KBM-7 (cell line): Measurements from ENCODE around the gene NECAB2.

Source experiments
- DNase-seq: peaks from one replicate; pipeline ENCODE4 v3.0.0-alpha.2; 2015
- in situ Hi-C: fragments of 300-500 bp; cut with MboI; formaldehyde crosslinking; loops from 2 replicates; pipeline ENCODE4 v1.14.3; 2020; ENCODE audit warnings: low sequenced_read_pairs, low pct_unique_long_range_greater_than_20kb, mixed read lengths

The NECAB2 gene

GRCh38 chr16:84001726-84002125 lies 33.7 kb downstream of the NECAB2 start:
- in situ Hi-C loops = no loop called here

GRCh38 chr16:84003038-84003437 lies 35.0 kb downstream of the NECAB2 start:
- no peak for DNase-seq
- in situ Hi-C loops = no loop called here

More at GRCh38 chr16:84001726-84002125, 33.7 kb downstream of the NECAB2 start:
- DNase-seq = no peak

GRCh38 chr16:84004442-84004841 lies 36.4 kb downstream of the NECAB2 start:
- in situ Hi-C loops = no loop called here
- no peak for DNase-seq

- DNase-seq = no peak
- in situ Hi-C loops = no loop called here
Observed at GRCh38 chr16:84005391-84005790, 37.3 kb downstream of the NECAB2 start.

GRCh38 chr16:84007520-84007919 lies 39.5 kb downstream of the NECAB2 start:
- no peak for DNase-seq
- in situ Hi-C loops = no loop called here

- in situ Hi-C loops = no loop called here
- DNase-seq = no peak
Observed at GRCh38 chr16:84007965-84008364, 39.9 kb downstream of the NECAB2 start.

- in situ Hi-C loops = no loop called here
- no peak for DNase-seq
Observed at GRCh38 chr16:84009282-84009681, 41.2 kb downstream of the NECAB2 start.

GRCh38 chr16:84013787-84014569 lies 45.9 kb downstream of the NECAB2 start:
- DNase-seq = peak; percentile 96
- in situ Hi-C loops = no loop called here

- no peak for DNase-seq
- in situ Hi-C loops = no loop called here
Observed at GRCh38 chr16:84014570-84015327, 46.7 kb downstream of the NECAB2 start.

- in situ Hi-C loops = no loop called here
- DNase-seq = no peak
Observed at GRCh38 chr16:84015399-84015798, 47.4 kb downstream of the NECAB2 start.

- in situ Hi-C loops = no loop called here
- no peak for DNase-seq
Observed at GRCh38 chr16:84016477-84016876, 48.4 kb downstream of the NECAB2 start.

- no peak for DNase-seq
- in situ Hi-C loops = no loop called here
Observed at GRCh38 chr16:84018710-84019109, 50.7 kb downstream of the NECAB2 start.

GRCh38 chr16:84020353-84020752 lies 52.3 kb downstream of the NECAB2 start:
- in situ Hi-C loops = no loop called here
- DNase-seq = no peak

GRCh38 chr16:84021488-84021887 lies 53.4 kb downstream of the NECAB2 start:
- in situ Hi-C loops = no loop called here

GRCh38 chr16:84022644-84023043 lies 54.6 kb downstream of the NECAB2 start:
- no peak for DNase-seq
- in situ Hi-C loops = no loop called here

More at GRCh38 chr16:84021488-84021887, 53.4 kb downstream of the NECAB2 start:
- DNase-seq = no peak

- DNase-seq = no peak
- in situ Hi-C loops = no loop called here
Observed at GRCh38 chr16:84024854-84025253, 56.8 kb downstream of the NECAB2 start.

GRCh38 chr16:84026606-84027005 lies 58.6 kb downstream of the NECAB2 start:
- in situ Hi-C loops = no loop called here
- no peak for DNase-seq

GRCh38 chr16:84027625-84028024 lies 59.6 kb downstream of the NECAB2 start:
- in situ Hi-C loops = no loop called here
- DNase-seq = no peak

- peak; percentile 62 for DNase-seq
- in situ Hi-C loops = no loop called here
Observed at GRCh38 chr16:84029297-84030047, 61.4 kb downstream of the NECAB2 start.

- in situ Hi-C loops = no loop called here
- no peak for DNase-seq
Observed at GRCh38 chr16:84031556-84031955, 63.5 kb downstream of the NECAB2 start.
